ENCODE data around the gene NKX3-2.

DNA sequence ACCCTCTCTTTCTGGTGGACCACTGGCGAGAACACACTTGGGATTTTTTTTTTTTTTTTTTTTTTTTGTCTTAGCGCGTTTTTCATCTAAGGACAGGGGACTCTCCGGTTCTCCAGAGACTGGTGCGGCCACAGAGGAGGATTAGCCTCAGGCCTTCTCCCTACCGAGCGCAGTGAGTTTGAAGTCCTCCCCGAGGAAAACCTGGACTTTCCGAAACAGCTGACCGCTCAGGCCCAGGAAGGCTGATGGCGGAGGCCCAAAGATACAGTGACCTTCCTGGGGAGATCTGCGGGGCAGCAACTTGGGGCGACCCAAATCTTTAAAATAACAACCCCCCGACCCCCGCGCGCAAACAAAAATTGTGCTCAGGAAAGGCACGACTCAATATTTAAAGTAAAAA is 9.2 kb downstream of the NKX3-2 start:
- TF ChIP-seq, protein P1, sequence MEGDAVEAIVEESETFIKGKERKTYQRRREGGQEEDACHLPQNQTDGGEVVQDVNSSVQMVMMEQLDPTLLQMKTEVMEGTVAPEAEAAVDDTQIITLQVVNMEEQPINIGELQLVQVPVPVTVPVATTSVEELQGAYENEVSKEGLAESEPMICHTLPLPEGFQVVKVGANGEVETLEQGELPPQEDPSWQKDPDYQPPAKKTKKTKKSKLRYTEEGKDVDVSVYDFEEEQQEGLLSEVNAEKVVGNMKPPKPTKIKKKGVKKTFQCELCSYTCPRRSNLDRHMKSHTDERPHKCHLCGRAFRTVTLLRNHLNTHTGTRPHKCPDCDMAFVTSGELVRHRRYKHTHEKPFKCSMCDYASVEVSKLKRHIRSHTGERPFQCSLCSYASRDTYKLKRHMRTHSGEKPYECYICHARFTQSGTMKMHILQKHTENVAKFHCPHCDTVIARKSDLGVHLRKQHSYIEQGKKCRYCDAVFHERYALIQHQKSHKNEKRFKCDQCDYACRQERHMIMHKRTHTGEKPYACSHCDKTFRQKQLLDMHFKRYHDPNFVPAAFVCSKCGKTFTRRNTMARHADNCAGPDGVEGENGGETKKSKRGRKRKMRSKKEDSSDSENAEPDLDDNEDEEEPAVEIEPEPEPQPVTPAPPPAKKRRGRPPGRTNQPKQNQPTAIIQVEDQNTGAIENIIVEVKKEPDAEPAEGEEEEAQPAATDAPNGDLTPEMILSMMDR (IDR thresholded peaks at IDR 0.05) = no peak
- TF ChIP-seq ZFX (IDR thresholded peaks at IDR 0.05; ENCODE audit: borderline replicate concordance) = no peak
